Neural progenitor cell (in vitro differentiated cells): ENCODE measurements around the gene RASD2. TPM values are rescaled to one million over a fixed set of nuclear protein-coding genes. Genes with fewer than 3 reads are reported as not detected.

Experiments used
- DNase-seq: peaks from one replicate; pipeline ENCODE4 v3.0.0-alpha.2; 2016; ENCODE audit warnings: low spot score
- H2AFZ ChIP-seq: fragments of 200-600 bp; sonication (generic); replicated peaks from 2 replicates; pipeline ENCODE4 v1.6.1; 2016; ENCODE audit warnings: antibody characterized with exemption
- H3F3A ChIP-seq: fragments of 200-600 bp; sonication (generic); 2 replicates; pipeline ENCODE4 v1.6.1; 2016; ENCODE audit warnings: antibody characterized with exemption, low read depth
- H3K27ac ChIP-seq: fragments of 200-600 bp; sonication (generic); 2 replicates; pipeline ENCODE4 v1.5.1; 2016; ENCODE audit warnings: mild to moderate bottlenecking
- H3K27me3 ChIP-seq: fragments of 200-600 bp; sonication (generic); 2 replicates; pipeline ENCODE4 v1.6.1; 2016; ENCODE audit warnings: mild to moderate bottlenecking, moderate library complexity
- H3K36me3 ChIP-seq: fragments of 200-600 bp; sonication (generic); 2 replicates; pipeline ENCODE4 v1.5.1; 2016
- H3K4me1 ChIP-seq: fragments of 200-600 bp; sonication (generic); 2 replicates; pipeline ENCODE4 v1.6.1; 2016; ENCODE audit warnings: mixed run types
- H3K4me2 ChIP-seq: fragments of 200-600 bp; sonication (generic); 2 replicates; pipeline ENCODE4 v1.6.1; 2016
- H3K4me3 ChIP-seq: fragments of 200-600 bp; sonication (generic); 2 replicates; pipeline ENCODE4 v1.5.1; 2016
- H3K79me2 ChIP-seq: fragments of 200-600 bp; sonication (generic); 2 replicates; pipeline ENCODE4 v1.6.1; 2016; ENCODE audit warnings: low read depth
- H3K9ac ChIP-seq: fragments of 200-600 bp; sonication (generic); 2 replicates; pipeline ENCODE4 v1.6.1; 2016
- H3K9me3 ChIP-seq: fragments of 200-600 bp; sonication (generic); 2 replicates; pipeline ENCODE4 v1.5.1; 2016; ENCODE audit warnings: low read depth
- H4K20me1 ChIP-seq: fragments of 200-600 bp; sonication (generic); 2 replicates; pipeline ENCODE4 v1.6.1; 2016; ENCODE audit warnings: low read depth
- H3K27ac Mint-ChIP-seq: 3 replicates; pipeline ENCODE4 v1.8.0; 2021; ENCODE audit warnings: mixed read lengths
- H3K27me3 Mint-ChIP-seq: 2 replicates; pipeline ENCODE4 v1.8.0; 2022; ENCODE audit warnings: low read depth, mild to moderate bottlenecking, inconsistent platforms, moderate library complexity, mixed read lengths; ENCODE audit not compliant: insufficient read depth
- H3K36me3 Mint-ChIP-seq: 3 replicates; pipeline ENCODE4 v1.8.0; 2021; ENCODE audit warnings: mixed read lengths
- H3K4me1 Mint-ChIP-seq: 3 replicates; pipeline ENCODE4 v1.8.0; 2021; ENCODE audit warnings: mixed read lengths
- H3K4me3 Mint-ChIP-seq: 3 replicates; pipeline ENCODE4 v1.8.0; 2021; ENCODE audit warnings: mild to moderate bottlenecking, moderate library complexity, mixed read lengths
- H3K9me3 Mint-ChIP-seq: 3 replicates; pipeline ENCODE4 v1.8.0; 2020; ENCODE audit warnings: mixed read lengths
- CTCF ChIP-seq: fragments of 200-600 bp; sonication (generic); IDR thresholded peaks from 2 replicates; pipeline ENCODE4 v1.5.1; 2017; ENCODE audit warnings: antibody characterized with exemption, mild to moderate bottlenecking
- EZH2 ChIP-seq: fragments of 200-600 bp; sonication (generic); IDR thresholded peaks from 2 replicates; pipeline ENCODE4 v1.6.1; 2017; ENCODE audit warnings: antibody characterized with exemption, mild to moderate bottlenecking, moderate library complexity
- EZH2phosphoT487 ChIP-seq: fragments of 200-600 bp; sonication (generic); IDR thresholded peaks from 2 replicates; pipeline ENCODE4 v1.6.1; 2017; ENCODE audit warnings: antibody characterized with exemption
- total RNA-seq: library from RNA; depleted of rRNA; stranded (reverse); fragments of >200 nt; gene quantifications from 2 replicates; pipeline ENCODE4 v1.2.3, GENCODE V29; 2015; ENCODE audit warnings: low replicate concordance

The RASD2 gene
- total RNA-seq, 1 donor from 2014 or later = 0.04 TPM

GRCh38 chr22:35519306-35520000, 21.2 kb upstream of the RASD2 start:
- Mint-ChIP-seq H3K4me3 (no peak overlapping the region), H3K4me1 (peaks cover 19% of the 10 kb centered on the region), H3K27ac (no peak overlapping the region), H3K27me3 (peaks cover 9% of the 10 kb centered on the region), H3K9me3 (no peaks in the 10 kb centered on the region), H3K36me3 (no peaks in the 10 kb centered on the region)
- no peaks in the 10 kb centered on the region for H3K36me3 ChIP-seq
- H2AFZ ChIP-seq = no peak overlapping the region
- H3K4me3 ChIP-seq = no peak overlapping the region
- H3K9ac ChIP-seq = no peak overlapping the region
- H3K9me3 ChIP-seq = no peaks in the 10 kb centered on the region
- H3K27me3 ChIP-seq = no peaks in the 10 kb centered on the region
- H3K79me2 ChIP-seq = no peaks in the 10 kb centered on the region
- H4K20me1 ChIP-seq = no peaks in the 10 kb centered on the region
- H3K4me2 ChIP-seq = no peak overlapping the region
- no peak for DNase-seq
- H3K27ac ChIP-seq = no peak overlapping the region
- H3F3A ChIP-seq = no peaks in the 10 kb centered on the region
- TF ChIP-seq CTCF = no peak
- no peak for TF ChIP-seq EZH2
- TF ChIP-seq EZH2phosphoT487 = no peak
- H3K4me1 ChIP-seq = peaks cover 12% of the 10 kb centered on the region

- no peaks in the 10 kb centered on the region for H3K27me3 ChIP-seq
- Mint-ChIP-seq H3K27me3 (peaks cover 8% of the 10 kb centered on the region), H3K4me1 (peaks cover 27% of the 10 kb centered on the region), H3K4me3 (no peak overlapping the region), H3K36me3 (no peaks in the 10 kb centered on the region), H3K27ac (no peak overlapping the region), H3K9me3 (no peaks in the 10 kb centered on the region)
- H3K79me2 ChIP-seq = no peaks in the 10 kb centered on the region
- no peak overlapping the region for H3K9ac ChIP-seq
- no peak for DNase-seq
- H3K9me3 ChIP-seq = no peaks in the 10 kb centered on the region
- no peak overlapping the region for H3K4me3 ChIP-seq
- TF ChIP-seq EZH2 = no peak
- no peak for TF ChIP-seq CTCF
- no peak for TF ChIP-seq EZH2phosphoT487
- peaks cover 12% of the 10 kb centered on the region for H3K4me1 ChIP-seq
- peaks cover 7% of the 10 kb centered on the region for H3F3A ChIP-seq
- no peak overlapping the region for H3K27ac ChIP-seq
- H2AFZ ChIP-seq = no peak overlapping the region
- no peaks in the 10 kb centered on the region for H3K36me3 ChIP-seq
- no peaks in the 10 kb centered on the region for H4K20me1 ChIP-seq
- H3K4me2 ChIP-seq = no peak overlapping the region
Measured at GRCh38 chr22:35521358-35522224, 19.0 kb upstream of the RASD2 start.

GRCh38 chr22:35522225-35523149, 18.1 kb upstream of the RASD2 start:
- no peak overlapping the region for H3K27ac Mint-ChIP-seq
- Histone ChIP-seq H3K27me3 (no peaks in the 10 kb centered on the region), H4K20me1 (no peaks in the 10 kb centered on the region), H3K4me1 (peaks cover 12% of the 10 kb centered on the region), H3K9ac (no peak overlapping the region), H3F3A (peaks cover 7% of the 10 kb centered on the region), H3K9me3 (no peaks in the 10 kb centered on the region), H3K36me3 (no peaks in the 10 kb centered on the region), H3K4me2 (no peak overlapping the region), H3K4me3 (no peak overlapping the region), H3K79me2 (no peaks in the 10 kb centered on the region), H2AFZ (no peak overlapping the region), H3K27ac (no peak overlapping the region)
- no peaks in the 10 kb centered on the region for H3K9me3 Mint-ChIP-seq
- TF ChIP-seq EZH2 = no peak
- no peak for TF ChIP-seq EZH2phosphoT487
- no peak for TF ChIP-seq CTCF
- H3K27me3 Mint-ChIP-seq = peaks cover 7% of the 10 kb centered on the region
- H3K36me3 Mint-ChIP-seq = no peaks in the 10 kb centered on the region
- no peak for DNase-seq
- H3K4me1 Mint-ChIP-seq = peaks cover 28% of the 10 kb centered on the region
- no peak overlapping the region for H3K4me3 Mint-ChIP-seq
